GM06990 (cell line): ENCODE data around the gene THOC2.

Experiments
- DNase-seq: peaks from one replicate; pipeline ENCODE4 v3.0.0-alpha.2; 2011; ENCODE audit not compliant: insufficient read length; ENCODE audit errors: extremely low read depth
- H3K27me3 ChIP-seq: replicated peaks from 2 replicates; pipeline ENCODE4 v1.6.0; 2011; ENCODE audit warnings: low read length; ENCODE audit not compliant: control insufficient read depth, insufficient read depth
- H3K36me3 ChIP-seq: 2 replicates; pipeline ENCODE4 v1.5.1; 2011; ENCODE audit warnings: low read length; ENCODE audit not compliant: control insufficient read depth, insufficient read depth
- H3K4me3 ChIP-seq: replicated peaks from 2 replicates; pipeline ENCODE4 v1.5.1; 2011; ENCODE audit warnings: low read depth, mild to moderate bottlenecking, control low read depth, low read length
- TF ChIP-seq, protein P1 (sequence below): IDR thresholded peaks from 2 replicates; pipeline ENCODE4 v1.5.1; 2011; ENCODE audit warnings: low read length, control low read depth, mild to moderate bottlenecking, inconsistent platforms; ENCODE audit not compliant: insufficient read depth, poor library complexity, severe bottlenecking

THOC2 gene

DNA sequence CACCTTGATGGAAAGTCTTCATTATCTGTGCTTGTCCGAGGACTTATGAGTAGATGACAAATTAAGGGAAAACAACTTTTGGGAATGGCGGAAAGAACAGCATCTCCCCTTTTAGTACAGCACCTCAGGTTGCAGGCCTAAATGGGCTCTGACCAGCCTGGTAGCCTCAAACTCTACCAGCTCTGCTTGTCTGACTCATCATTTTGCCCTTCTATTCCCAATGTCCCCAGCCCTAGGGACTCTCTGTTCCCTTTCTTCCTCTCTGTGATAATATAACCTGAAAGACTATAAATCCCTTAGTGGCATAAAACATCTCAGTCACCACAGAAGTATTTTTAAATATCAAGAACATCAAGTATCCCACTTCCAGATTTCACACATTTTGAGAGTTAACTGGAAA lies 121.9 kb downstream of the THOC2 start:
- Histone ChIP-seq H3K36me3 (no peaks in the 10 kb centered on the region), H3K27me3 (no peaks in the 10 kb centered on the region), H3K4me3 (no peak overlapping the region)
- DNase-seq = no peak
- TF ChIP-seq, protein P1, sequence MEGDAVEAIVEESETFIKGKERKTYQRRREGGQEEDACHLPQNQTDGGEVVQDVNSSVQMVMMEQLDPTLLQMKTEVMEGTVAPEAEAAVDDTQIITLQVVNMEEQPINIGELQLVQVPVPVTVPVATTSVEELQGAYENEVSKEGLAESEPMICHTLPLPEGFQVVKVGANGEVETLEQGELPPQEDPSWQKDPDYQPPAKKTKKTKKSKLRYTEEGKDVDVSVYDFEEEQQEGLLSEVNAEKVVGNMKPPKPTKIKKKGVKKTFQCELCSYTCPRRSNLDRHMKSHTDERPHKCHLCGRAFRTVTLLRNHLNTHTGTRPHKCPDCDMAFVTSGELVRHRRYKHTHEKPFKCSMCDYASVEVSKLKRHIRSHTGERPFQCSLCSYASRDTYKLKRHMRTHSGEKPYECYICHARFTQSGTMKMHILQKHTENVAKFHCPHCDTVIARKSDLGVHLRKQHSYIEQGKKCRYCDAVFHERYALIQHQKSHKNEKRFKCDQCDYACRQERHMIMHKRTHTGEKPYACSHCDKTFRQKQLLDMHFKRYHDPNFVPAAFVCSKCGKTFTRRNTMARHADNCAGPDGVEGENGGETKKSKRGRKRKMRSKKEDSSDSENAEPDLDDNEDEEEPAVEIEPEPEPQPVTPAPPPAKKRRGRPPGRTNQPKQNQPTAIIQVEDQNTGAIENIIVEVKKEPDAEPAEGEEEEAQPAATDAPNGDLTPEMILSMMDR = no peak

DNA sequence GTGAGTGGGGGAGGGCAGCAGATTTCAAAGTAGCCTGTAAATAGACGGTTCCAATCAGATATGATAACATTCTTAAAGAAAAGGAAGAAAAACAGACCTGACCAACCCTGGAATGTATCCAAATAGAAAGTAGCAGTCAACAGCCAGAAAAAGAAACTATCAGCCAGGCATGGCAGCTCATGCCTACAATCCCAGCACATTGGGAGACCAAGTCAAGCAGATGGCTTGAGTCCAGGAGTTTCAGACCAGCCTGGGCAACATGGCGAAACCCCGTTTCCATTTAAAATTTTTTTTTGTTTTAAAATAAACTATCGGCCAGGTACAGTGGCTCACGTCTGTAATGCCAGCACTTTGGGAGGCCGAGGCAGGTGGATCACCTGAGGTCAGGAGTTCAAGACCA lies 125.0 kb downstream of the THOC2 start:
- Histone ChIP-seq H3K27me3 (no peaks in the 10 kb centered on the region), H3K4me3 (no peak overlapping the region), H3K36me3 (no peaks in the 10 kb centered on the region)
- no peak for DNase-seq
- TF ChIP-seq, protein P1 = no peak

DNA sequence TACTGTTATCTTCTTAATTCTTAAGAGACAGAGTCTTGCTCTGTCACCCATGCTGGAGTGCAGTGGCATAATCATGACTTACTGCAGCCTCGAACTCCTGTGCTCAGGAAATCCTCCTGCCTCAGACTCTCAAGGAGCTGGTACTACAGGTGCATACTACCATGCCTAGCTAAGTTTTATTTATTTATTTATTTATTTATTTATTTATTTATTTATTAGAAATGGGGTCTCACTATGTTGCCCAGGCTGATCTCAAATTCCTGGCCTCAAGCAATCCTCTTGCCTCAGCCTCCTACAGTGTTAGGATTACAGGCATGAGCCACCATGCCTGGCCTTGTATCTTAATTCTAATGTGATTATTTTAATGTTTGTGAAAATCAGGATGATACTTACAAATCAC lies 125.6 kb downstream of the THOC2 start:
- no peaks in the 10 kb centered on the region for H3K36me3 ChIP-seq

DNA sequence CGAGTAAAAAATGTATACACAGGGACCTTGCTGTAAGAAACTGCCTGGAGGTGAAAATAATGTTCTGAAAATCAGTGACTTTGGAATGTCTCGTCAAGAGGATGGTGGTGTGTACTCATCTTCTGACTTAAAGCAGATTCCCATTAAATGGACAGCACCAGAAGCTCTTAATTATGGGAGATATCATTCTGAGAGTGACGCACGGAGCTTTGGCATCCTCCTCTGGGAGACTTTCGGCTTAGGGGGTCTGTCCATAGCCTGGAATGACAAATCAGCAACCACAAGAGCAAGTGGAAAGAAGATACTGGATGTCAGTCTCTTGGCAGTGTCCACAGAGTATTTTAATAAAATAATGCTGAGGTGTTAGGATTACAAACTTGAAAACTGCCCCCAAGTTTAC lies 129.4 kb downstream of the THOC2 start:
- TF ChIP-seq, protein P1 = no peak
- Histone ChIP-seq H3K4me3 (no peak overlapping the region), H3K36me3 (no peaks in the 10 kb centered on the region), H3K27me3 (no peaks in the 10 kb centered on the region)
- DNase-seq = no peak

More for the DNA sequence above, 125.6 kb downstream of the THOC2 start:
- Histone ChIP-seq H3K4me3 (no peak overlapping the region), H3K27me3 (no peaks in the 10 kb centered on the region)
- TF ChIP-seq, protein P1 = no peak
- no peak for DNase-seq

DNA sequence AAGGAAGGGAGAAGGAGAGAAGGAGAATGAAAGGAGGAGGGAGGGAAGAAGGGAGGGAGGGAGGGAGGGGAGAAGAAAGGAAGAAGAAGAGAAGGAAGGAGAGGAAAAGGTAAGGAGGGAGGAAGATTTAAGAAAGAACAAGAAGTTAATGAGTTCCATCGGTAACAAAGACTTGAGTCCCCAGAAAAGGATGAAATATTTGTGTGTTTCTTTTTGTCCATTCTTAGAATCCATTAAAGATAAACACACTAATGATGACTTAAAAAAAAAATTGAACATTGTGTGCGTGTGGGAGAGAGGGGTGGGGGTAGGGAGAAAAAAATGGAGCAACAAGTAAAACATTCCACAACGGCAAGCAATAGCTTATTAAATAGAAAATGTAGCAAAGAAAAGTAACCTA lies 131.4 kb downstream of the THOC2 start:
- H3K36me3 ChIP-seq = no peaks in the 10 kb centered on the region
- no peak overlapping the region for H3K4me3 ChIP-seq
- DNase-seq = no peak

More for the DNA sequence above, 131.4 kb downstream of the THOC2 start:
- TF ChIP-seq, protein P1 = no peak
- H3K27me3 ChIP-seq = no peaks in the 10 kb centered on the region
